Measurements from ENCODE around the gene POLD2. TPM values are rescaled to one million over a fixed set of nuclear protein-coding genes. Genes with fewer than 3 reads are reported as not detected.
"Not testable (repeated sequence)": the region's sequence is repeated elsewhere in the genome, so short reads cannot be mapped to it uniquely, and the experiment has no call there.

Gene POLD2
- total RNA-seq, 1 donor from 2014 or later, result 103 TPM

- no peak overlapping the region for H3K4me3 ChIP-seq (ENCODE audit: low read depth, low read length)
- no peak for TF ChIP-seq CTCF (IDR thresholded peaks at IDR 0.05; ENCODE audit: insufficient read depth, low read length, severe bottlenecking)
- FAIRE-seq, result no peak
- H3K27me3 ChIP-seq (ENCODE audit: control insufficient read depth, insufficient read depth, low read length), result no peaks in the 10 kb centered on the region
- H3K36me3 ChIP-seq (ENCODE audit: control insufficient read depth, insufficient read depth, low read length), result no peaks in the 10 kb centered on the region
- no peak for DNase-seq (ENCODE audit: low read depth)
Measured at GRCh38 chr7:44127161-44127560, 3.8 kb upstream of the POLD2 start.

GRCh38 chr7:44126574-44126973 lies 3.2 kb upstream of the POLD2 start:
- not testable (repeated sequence) for H3K27me3 ChIP-seq (ENCODE audit: control insufficient read depth, insufficient read depth, low read length); H3K36me3 ChIP-seq (ENCODE audit: control insufficient read depth, insufficient read depth, low read length); DNase-seq (ENCODE audit: low read depth); H3K4me3 ChIP-seq (ENCODE audit: low read depth, low read length); FAIRE-seq

- peaks cover 12% of the 10 kb centered on the region for H3K36me3 ChIP-seq (ENCODE audit: control insufficient read depth, insufficient read depth, low read length)
- no peak overlapping the region for H3K4me3 ChIP-seq (ENCODE audit: low read depth, low read length)
- no peaks in the 10 kb centered on the region for H3K27me3 ChIP-seq (ENCODE audit: control insufficient read depth, insufficient read depth, low read length)
- TF ChIP-seq CTCF (IDR thresholded peaks at IDR 0.05; ENCODE audit: insufficient read depth, low read length, severe bottlenecking), result no peak
- DNase-seq (ENCODE audit: low read depth) (no peak), FAIRE-seq (no peak)
Measured at GRCh38 chr7:44124822-44125202, 1.5 kb upstream of the POLD2 start.

- TF ChIP-seq CTCF (IDR thresholded peaks at IDR 0.05; ENCODE audit: insufficient read depth, low read length, severe bottlenecking), result no peak
- Histone ChIP-seq H3K4me3 (ENCODE audit: low read depth, low read length) (peak overlapping the region; percentile 51), H3K36me3 (ENCODE audit: control insufficient read depth, insufficient read depth, low read length) (peaks cover 17% of the 10 kb centered on the region), H3K27me3 (ENCODE audit: control insufficient read depth, insufficient read depth, low read length) (no peaks in the 10 kb centered on the region)
- DNase-seq (ENCODE audit: low read depth), result no peak
- no peak for FAIRE-seq
Measured at GRCh38 chr7:44122529-44122928, 819 bp downstream of the POLD2 start.

- no peaks in the 10 kb centered on the region for H3K27me3 ChIP-seq (ENCODE audit: control insufficient read depth, insufficient read depth, low read length)
- no peak for DNase-seq (ENCODE audit: low read depth)
- FAIRE-seq, result no peak
- H3K4me3 ChIP-seq (ENCODE audit: low read depth, low read length), result no peak overlapping the region
- H3K36me3 ChIP-seq (ENCODE audit: control insufficient read depth, insufficient read depth, low read length), result peaks cover 17% of the 10 kb centered on the region
- no peak for TF ChIP-seq CTCF (IDR thresholded peaks at IDR 0.05; ENCODE audit: insufficient read depth, low read length, severe bottlenecking)
Measured at GRCh38 chr7:44121761-44122420, 1.5 kb downstream of the POLD2 start.

- Histone ChIP-seq H3K27me3 (ENCODE audit: control insufficient read depth, insufficient read depth, low read length) (no peaks in the 10 kb centered on the region), H3K4me3 (ENCODE audit: low read depth, low read length) (no peak overlapping the region), H3K36me3 (ENCODE audit: control insufficient read depth, insufficient read depth, low read length) (peaks cover 23% of the 10 kb centered on the region)
- no peak for FAIRE-seq
- DNase-seq (ENCODE audit: low read depth), result no peak
- TF ChIP-seq CTCF (IDR thresholded peaks at IDR 0.05; ENCODE audit: insufficient read depth, low read length, severe bottlenecking), result no peak
Measured at GRCh38 chr7:44120395-44120794, 3.0 kb downstream of the POLD2 start.

Measured in bronchial epithelial cell (primary cell).